PC-3 (cell line): ENCODE measurements around the gene RIC8B. TPM values are rescaled to one million over a fixed set of nuclear protein-coding genes. Genes with fewer than 3 reads are reported as not detected.

Experiments
- ATAC-seq: fragments of 200-7000 bp; cut with Tn5 transposase; 2 replicates; pipeline ENCODE4 v1.9.1; 2020; ENCODE audit warnings: mild to moderate bottlenecking, moderate library complexity
- BruUV-seq: library from RNA; stranded (reverse); fragments of 400-500 nt; replicated peaks from 2 replicates; lab custom pipeline; 2021; lab: Mats Ljungman, UMichigan
- CTCF ChIA-PET: fragments of 300-600 bp; sonication (Branson Sonifier 250); formaldehyde crosslinking; loops from one replicate; lab custom pipeline; 2022; ENCODE audit warnings: antibody characterized with exemption; lab: Charles Lee
- POLR2A ChIA-PET: fragments of 300-600 bp; sonication (Branson Sonifier 250); formaldehyde crosslinking; loops from one replicate; lab custom pipeline; 2022; ENCODE audit warnings: antibody characterized with exemption; ENCODE audit not compliant: unreplicated experiment; lab: Charles Lee
- DNase-seq: peaks from one replicate; pipeline ENCODE4 v3.0.0-alpha.2; 2015
- H2AFZ ChIP-seq: fragments of 300-600 bp; sonication (generic); 2 replicates; pipeline ENCODE4 v1.6.0; 2016; ENCODE audit warnings: antibody characterized with exemption, low read length
- H3F3A ChIP-seq: fragments of 300-600 bp; sonication (generic); one replicate; pipeline ENCODE4 v1.6.0; 2017; ENCODE audit warnings: antibody characterized with exemption, low read length, control low read depth, mild to moderate bottlenecking; ENCODE audit not compliant: unreplicated experiment
- H3K27ac ChIP-seq: fragments of 300-600 bp; sonication (generic); 2 replicates; pipeline ENCODE4 v1.5.1; 2016; ENCODE audit warnings: mild to moderate bottlenecking, low read length
- H3K27me3 ChIP-seq: fragments of 300-600 bp; sonication (generic); 2 replicates; pipeline ENCODE4 v1.6.1; 2016; ENCODE audit warnings: low read length, mixed read lengths
- H3K36me3 ChIP-seq: fragments of 300-600 bp; sonication (generic); 2 replicates; pipeline ENCODE4 v1.6.1; 2016; ENCODE audit warnings: low read depth, mixed run types, low read length, mixed read lengths
- H3K4me1 ChIP-seq: fragments of 300-600 bp; sonication (generic); 2 replicates; pipeline ENCODE4 v1.5.1; 2016; ENCODE audit warnings: low read length; ENCODE audit not compliant: insufficient read depth
- H3K4me2 ChIP-seq: fragments of 300-600 bp; sonication (generic); 2 replicates; pipeline ENCODE4 v1.6.0; 2016; ENCODE audit warnings: low read length
- H3K4me3 ChIP-seq: fragments of 300-600 bp; sonication (generic); 2 replicates; pipeline ENCODE4 v1.5.1; 2016; ENCODE audit warnings: mild to moderate bottlenecking, low read length, mixed read lengths
- H3K79me2 ChIP-seq: fragments of 300-600 bp; sonication (generic); 2 replicates; pipeline ENCODE4 v1.6.1; 2017; ENCODE audit warnings: low read length, mixed read lengths
- H3K9ac ChIP-seq: fragments of 300-600 bp; sonication (generic); 2 replicates; pipeline ENCODE4 v1.6.0; 2016; ENCODE audit warnings: mild to moderate bottlenecking, low read length
- H3K9me2 ChIP-seq: fragments of 300-600 bp; sonication (generic); replicated peaks from 2 replicates; pipeline ENCODE4 v1.6.1; 2016; ENCODE audit warnings: mixed run types, low read length, mixed read lengths
- H3K9me3 ChIP-seq: fragments of 300-600 bp; sonication (generic); 2 replicates; pipeline ENCODE4 v1.6.1; 2016; ENCODE audit warnings: low read length, mixed read lengths
- H4K20me1 ChIP-seq: fragments of 300-600 bp; sonication (generic); 2 replicates; pipeline ENCODE4 v1.6.1; 2016; ENCODE audit warnings: low read length, mixed read lengths
- EZH2 ChIP-seq: fragments of 300-600 bp; sonication (generic); IDR thresholded peaks from one replicate; pipeline ENCODE4 v1.6.1; 2017; ENCODE audit warnings: antibody characterized with exemption, mild to moderate bottlenecking, low read length; ENCODE audit not compliant: unreplicated experiment
- EZH2phosphoT487 ChIP-seq: fragments of 300-600 bp; sonication (generic); IDR thresholded peaks from 2 replicates; pipeline ENCODE4 v1.6.1; 2018; ENCODE audit warnings: mild to moderate bottlenecking, antibody characterized with exemption, low read length, borderline replicate concordance
- intact Hi-C: fragments of 100-400 bp; cut with micrococcal nuclease; formaldehyde crosslinking; loops from 2 replicates; pipeline ENCODE4 v1.9.0; 2023
- total RNA-seq: library from RNA; depleted of rRNA; stranded (reverse); fragments of >200 nt; gene quantifications from 2 replicates; pipeline ENCODE4 v1.2.3, GENCODE V29; 2014
- TF ChIP-seq, protein P1 (sequence below): fragments of 300-600 bp; sonication (generic); conservative IDR thresholded peaks from 2 replicates; pipeline ENCODE4 v1.5.1; 2017; ENCODE audit warnings: antibody characterized with exemption, low read depth, mild to moderate bottlenecking, low read length

RIC8B gene
- total RNA-seq, 1 experiment from 2014 or later = 8.6 TPM

DNA sequence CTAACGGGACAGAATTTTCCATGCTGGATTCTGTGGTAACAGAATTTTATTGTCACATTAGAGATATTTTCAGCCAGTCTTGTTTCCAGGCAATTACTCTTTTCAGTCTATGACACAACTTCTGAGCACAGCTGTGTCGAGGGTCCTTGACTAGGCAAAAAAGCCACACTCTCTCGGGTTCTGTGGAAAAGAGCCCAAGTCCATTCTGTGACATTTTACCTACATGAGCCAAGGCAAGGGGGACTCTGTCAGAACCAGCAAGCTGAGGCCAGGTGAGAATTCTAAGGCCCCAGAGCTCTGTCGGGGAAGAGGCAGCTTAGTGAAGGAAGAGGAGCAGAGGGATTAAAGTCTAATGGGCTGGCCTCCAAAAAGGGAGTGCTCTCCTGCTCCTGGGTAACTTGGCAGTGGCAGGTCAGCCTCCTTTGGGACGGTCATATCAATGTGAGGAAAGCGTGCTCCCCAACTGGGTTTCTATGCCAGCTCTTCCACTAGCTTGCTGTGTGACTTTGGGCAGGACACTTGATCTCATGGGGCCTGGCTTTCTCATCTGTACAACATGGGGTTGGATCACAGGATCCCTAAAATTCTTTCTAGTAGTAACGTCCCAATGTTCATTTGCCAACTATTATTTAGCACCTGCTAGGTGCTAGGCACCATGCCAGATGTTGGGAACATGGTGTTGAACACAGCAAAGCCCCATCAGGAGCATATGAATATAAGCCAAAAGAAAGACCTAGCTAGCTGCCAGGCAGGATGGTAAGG lies 16.0 kb upstream of the RIC8B start:
- intact Hi-C loops = no loop called here
- no peaks in the 10 kb centered on the region for H3K9me3 ChIP-seq
- H3K36me3 ChIP-seq = no peaks in the 10 kb centered on the region
- ChIA-PET CTCF (no interaction called here), POLR2A (no interaction called here)
- H3K27me3 ChIP-seq = 0 out of 2 replicates have a peak, but pooled peaks cover 8% of the 10 kb centered on the region
- BruUV-seq = no TSS peak
- no peaks in the 10 kb centered on the region for H3K79me2 ChIP-seq
- H3K4me3 ChIP-seq = no peak overlapping the region
- no peaks in the 10 kb centered on the region for H3F3A ChIP-seq
- no peak overlapping the region for H3K4me2 ChIP-seq
- no peaks in the 10 kb centered on the region for H4K20me1 ChIP-seq
- ATAC-seq (no peak), DNase-seq (no peak)
- no peak overlapping the region for H2AFZ ChIP-seq
- no peaks in the 10 kb centered on the region for H3K9me2 ChIP-seq
- TF ChIP-seq, protein P1, sequence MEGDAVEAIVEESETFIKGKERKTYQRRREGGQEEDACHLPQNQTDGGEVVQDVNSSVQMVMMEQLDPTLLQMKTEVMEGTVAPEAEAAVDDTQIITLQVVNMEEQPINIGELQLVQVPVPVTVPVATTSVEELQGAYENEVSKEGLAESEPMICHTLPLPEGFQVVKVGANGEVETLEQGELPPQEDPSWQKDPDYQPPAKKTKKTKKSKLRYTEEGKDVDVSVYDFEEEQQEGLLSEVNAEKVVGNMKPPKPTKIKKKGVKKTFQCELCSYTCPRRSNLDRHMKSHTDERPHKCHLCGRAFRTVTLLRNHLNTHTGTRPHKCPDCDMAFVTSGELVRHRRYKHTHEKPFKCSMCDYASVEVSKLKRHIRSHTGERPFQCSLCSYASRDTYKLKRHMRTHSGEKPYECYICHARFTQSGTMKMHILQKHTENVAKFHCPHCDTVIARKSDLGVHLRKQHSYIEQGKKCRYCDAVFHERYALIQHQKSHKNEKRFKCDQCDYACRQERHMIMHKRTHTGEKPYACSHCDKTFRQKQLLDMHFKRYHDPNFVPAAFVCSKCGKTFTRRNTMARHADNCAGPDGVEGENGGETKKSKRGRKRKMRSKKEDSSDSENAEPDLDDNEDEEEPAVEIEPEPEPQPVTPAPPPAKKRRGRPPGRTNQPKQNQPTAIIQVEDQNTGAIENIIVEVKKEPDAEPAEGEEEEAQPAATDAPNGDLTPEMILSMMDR = no peak
- no peak for TF ChIP-seq EZH2
- H3K9ac ChIP-seq = no peak overlapping the region
- no peak overlapping the region for H3K27ac ChIP-seq
- no peaks in the 10 kb centered on the region for H3K4me1 ChIP-seq

DNA sequence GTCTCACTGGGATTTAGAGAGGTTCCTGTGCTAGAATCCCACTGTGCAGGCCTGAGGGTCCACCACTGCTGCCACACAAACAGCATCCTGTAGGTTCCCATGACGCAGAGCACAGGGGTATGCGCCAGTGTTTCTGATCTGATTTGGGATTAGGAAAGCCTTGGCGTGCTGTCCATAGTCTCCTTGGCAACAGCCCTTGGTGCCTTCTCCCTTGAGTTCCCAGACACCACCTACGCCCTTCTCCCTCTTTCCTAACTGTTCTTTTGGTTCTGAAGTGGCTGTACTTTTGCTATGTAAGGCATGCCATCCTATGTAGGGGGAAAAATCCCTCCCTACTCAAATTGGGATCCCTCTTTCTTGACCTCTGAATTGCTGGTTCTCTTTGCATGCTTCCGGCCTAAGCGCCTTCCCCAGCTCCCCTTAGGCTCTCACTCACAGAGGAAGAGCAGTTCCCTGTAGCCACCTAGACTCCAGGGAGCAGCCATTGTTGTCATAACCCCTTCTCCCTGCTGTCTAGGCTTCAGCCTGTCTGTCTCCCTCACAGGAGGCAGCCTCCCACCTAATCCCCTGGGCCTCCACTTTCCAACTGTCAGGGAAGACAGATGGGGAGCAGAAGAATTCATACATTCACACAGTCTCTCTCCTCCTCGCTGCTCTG lies 14.8 kb upstream of the RIC8B start:
- POLR2A ChIA-PET = no interaction called here
- no peaks in the 10 kb centered on the region for H3K4me1 ChIP-seq
- H3F3A ChIP-seq = no peaks in the 10 kb centered on the region
- DNase-seq = no peak
- TF ChIP-seq EZH2phosphoT487 (no peak), EZH2 (no peak)
- H3K79me2 ChIP-seq = no peaks in the 10 kb centered on the region
- CTCF ChIA-PET = no interaction called here
- no peak for ATAC-seq
- no peak overlapping the region for H3K27ac ChIP-seq
- H3K27me3 ChIP-seq = 0 out of 2 replicates have a peak, but pooled peaks cover 8% of the 10 kb centered on the region
- no peak overlapping the region for H3K9ac ChIP-seq
- H4K20me1 ChIP-seq = no peaks in the 10 kb centered on the region
- intact Hi-C loops = no loop called here
- BruUV-seq = no TSS peak
- no peak overlapping the region for H3K4me2 ChIP-seq
- H3K9me3 ChIP-seq = no peaks in the 10 kb centered on the region
- no peak overlapping the region for H2AFZ ChIP-seq
- H3K4me3 ChIP-seq = no peak overlapping the region
- no peaks in the 10 kb centered on the region for H3K36me3 ChIP-seq
- no peaks in the 10 kb centered on the region for H3K9me2 ChIP-seq

DNA sequence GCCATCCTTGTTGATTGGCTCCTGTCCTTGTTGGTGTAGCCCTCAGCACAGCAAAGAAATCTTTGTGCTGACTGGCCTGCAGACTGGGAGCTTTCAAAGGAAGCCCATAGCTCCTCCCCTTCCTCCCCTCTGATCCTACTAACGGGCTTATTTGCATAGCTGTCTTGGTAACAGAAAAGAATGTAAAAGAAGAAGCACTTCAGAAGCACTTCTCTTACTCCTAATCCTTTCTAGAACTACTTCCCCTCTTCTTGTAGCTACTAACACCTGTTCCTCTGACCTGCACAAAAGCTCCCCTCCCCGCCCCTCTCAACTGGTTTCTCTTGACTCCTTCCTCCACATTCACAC lies 14.3 kb upstream of the RIC8B start:
- H3K9me2 ChIP-seq = no peaks in the 10 kb centered on the region
- no peaks in the 10 kb centered on the region for H3K36me3 ChIP-seq
- H3K79me2 ChIP-seq = no peaks in the 10 kb centered on the region
- DNase-seq (no peak), ATAC-seq (peak; percentile 48; the same call in 1 of the 2 replicates)
- no peak overlapping the region for H3K4me3 ChIP-seq
- H4K20me1 ChIP-seq = no peaks in the 10 kb centered on the region
- TF ChIP-seq, protein P1 = no peak
- TF ChIP-seq EZH2phosphoT487 (no peak), EZH2 (no peak)
- CTCF ChIA-PET = no interaction called here
- no peak overlapping the region for H3K27ac ChIP-seq
- no peaks in the 10 kb centered on the region for H3F3A ChIP-seq
- H2AFZ ChIP-seq = no peak overlapping the region
- H3K9me3 ChIP-seq = no peaks in the 10 kb centered on the region
- H3K4me1 ChIP-seq = no peaks in the 10 kb centered on the region
- H3K9ac ChIP-seq = no peak overlapping the region
- H3K4me2 ChIP-seq = no peak overlapping the region
- intact Hi-C loops = no loop called here
- no TSS peak for BruUV-seq
- POLR2A ChIA-PET = no interaction called here
- H3K27me3 ChIP-seq = 0 out of 2 replicates have a peak, but pooled peaks cover 8% of the 10 kb centered on the region
